LNCaP clone FGC (cell line): ENCODE measurements around the gene SSBP4.
"Not testable (repeated sequence)": the region's sequence is repeated elsewhere in the genome, so short reads cannot be mapped to it uniquely, and the experiment has no call there.

Experiments used
- DNase-seq: peaks from one replicate; pipeline ENCODE4 v3.0.0-alpha.2; 2011; ENCODE audit warnings: low read depth
- H3K4me3 ChIP-seq: 2 replicates; pipeline ENCODE4 v1.5.1; 2011; ENCODE audit warnings: mild to moderate bottlenecking, low read depth, low read length, control low read depth
- TF ChIP-seq, protein P1 (sequence below): IDR thresholded peaks from 2 replicates; pipeline ENCODE4 v1.5.1; 2012; ENCODE audit warnings: mild to moderate bottlenecking; ENCODE audit not compliant: control insufficient read depth, insufficient read depth; ENCODE audit errors: extremely low read depth

The SSBP4 gene

DNA sequence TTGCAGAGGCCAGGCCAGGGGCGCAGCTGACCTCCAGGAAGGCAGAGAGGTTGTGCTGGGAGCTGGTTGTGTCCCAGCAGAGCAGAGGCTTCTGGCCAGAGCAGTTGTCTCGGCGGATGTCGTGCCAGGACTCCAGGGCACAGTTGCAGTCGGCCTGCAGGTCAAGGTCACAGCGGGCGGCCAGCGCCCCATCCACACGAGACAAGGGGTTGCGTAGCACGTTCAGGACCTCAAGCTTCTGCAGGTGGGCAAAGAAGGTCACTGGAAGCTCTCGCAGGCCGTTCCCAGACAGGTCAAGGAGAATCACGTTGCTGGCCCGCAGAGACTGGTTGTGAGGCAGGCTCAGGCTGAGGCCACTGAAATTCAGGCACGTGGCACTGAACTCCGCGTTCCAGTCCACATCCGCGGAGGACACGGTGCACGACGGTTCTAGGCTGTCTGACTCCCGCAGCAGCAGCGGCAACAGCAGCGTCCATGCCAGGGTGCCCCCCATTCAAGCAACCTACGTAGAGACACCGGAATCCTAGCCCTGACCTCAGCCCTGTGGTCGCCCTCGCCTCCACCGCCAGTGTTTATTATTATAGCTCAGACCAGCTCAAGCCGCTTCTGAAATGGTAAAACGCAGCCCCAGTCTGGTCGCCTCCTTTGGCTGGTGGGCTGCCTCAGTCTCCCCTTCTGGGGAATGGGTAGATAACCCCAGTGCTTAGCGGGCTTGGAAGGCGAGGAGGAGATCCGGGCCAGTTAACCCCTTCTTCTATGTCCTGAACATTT is 22.5 kb upstream of the SSBP4 start:
- TF ChIP-seq, protein P1, sequence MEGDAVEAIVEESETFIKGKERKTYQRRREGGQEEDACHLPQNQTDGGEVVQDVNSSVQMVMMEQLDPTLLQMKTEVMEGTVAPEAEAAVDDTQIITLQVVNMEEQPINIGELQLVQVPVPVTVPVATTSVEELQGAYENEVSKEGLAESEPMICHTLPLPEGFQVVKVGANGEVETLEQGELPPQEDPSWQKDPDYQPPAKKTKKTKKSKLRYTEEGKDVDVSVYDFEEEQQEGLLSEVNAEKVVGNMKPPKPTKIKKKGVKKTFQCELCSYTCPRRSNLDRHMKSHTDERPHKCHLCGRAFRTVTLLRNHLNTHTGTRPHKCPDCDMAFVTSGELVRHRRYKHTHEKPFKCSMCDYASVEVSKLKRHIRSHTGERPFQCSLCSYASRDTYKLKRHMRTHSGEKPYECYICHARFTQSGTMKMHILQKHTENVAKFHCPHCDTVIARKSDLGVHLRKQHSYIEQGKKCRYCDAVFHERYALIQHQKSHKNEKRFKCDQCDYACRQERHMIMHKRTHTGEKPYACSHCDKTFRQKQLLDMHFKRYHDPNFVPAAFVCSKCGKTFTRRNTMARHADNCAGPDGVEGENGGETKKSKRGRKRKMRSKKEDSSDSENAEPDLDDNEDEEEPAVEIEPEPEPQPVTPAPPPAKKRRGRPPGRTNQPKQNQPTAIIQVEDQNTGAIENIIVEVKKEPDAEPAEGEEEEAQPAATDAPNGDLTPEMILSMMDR = no peak
- DNase-seq = no peak
- no peak overlapping the region for H3K4me3 ChIP-seq

DNA sequence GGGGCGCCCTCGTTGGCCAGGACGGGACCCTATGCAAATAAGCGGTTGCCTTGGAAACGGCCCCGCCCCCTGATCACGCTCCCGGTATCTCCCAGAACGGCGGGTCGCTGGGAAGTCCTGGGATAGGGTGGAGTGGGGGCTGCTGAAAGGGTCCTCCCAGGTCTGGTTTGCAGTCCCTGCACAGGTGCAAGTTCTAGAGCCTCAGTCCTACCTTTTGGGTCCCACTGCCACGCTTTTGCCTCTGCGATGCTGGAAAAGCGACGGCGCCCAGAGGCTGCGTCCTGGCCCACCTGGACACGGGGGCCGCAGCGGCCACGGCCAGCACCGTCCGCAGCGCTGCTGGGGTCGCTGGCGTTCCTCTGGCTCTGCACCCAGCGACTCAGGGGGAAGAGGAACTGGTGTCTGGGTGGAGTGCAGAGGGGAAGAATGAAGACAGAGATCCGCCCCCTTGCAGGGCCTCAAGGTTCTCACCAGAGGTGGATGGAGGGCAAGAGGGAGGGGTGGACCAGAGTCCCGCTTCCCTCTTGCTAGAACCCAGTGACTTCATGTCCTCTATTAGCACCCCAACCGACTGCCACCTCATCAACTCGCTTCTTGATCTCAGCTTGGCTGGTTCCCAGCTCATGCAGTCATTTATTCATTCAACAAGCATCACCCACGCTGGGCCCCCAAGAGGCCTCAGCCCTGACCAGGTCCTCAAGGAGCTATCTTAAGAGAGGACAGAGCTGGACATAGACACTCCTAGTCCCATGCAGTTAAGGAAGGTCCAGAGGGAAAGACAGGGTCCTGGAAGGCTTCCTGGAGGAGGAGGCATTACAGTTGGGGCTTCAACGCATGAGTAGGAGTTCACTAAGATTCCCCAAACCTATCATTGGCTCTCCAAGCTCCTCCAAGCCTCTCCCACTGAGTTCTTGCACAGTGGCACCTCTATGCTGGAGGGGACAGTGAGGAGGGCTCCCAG is 21.7 kb upstream of the SSBP4 start, which contains the start of gene LRRC25:
TSS of gene LRRC25 (minus strand) at position 381 of the 961 bp plus-strand sequence. CDS start 659 bp downstream, outside the sequence.
- no peak within 1 kb of the TSS for H3K4me3 ChIP-seq
- TF ChIP-seq, protein P1 = no peak
- DNase-seq = no peak

DNA sequence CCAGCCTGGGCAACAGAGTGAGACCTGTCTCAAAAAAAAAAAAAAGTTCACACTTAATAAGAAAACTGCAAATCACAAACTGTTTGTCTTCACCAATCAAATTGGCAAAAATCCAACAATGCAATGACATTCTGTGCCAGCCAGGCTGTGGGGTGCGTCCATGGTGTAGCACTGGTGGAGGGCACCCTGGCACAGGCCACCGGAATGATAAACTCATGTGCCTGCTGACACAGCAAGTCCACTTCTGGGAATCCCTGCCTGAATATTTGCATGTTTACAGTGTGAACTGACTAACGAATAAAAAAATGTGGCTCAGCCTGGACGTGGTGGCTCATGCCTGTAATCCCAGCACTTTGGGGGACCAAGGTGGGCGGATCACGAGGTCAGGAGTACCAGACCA is 20.2 kb upstream of the SSBP4 start:
- no peak for DNase-seq
- no peak overlapping the region for H3K4me3 ChIP-seq
- TF ChIP-seq, protein P1 = no peak

DNA sequence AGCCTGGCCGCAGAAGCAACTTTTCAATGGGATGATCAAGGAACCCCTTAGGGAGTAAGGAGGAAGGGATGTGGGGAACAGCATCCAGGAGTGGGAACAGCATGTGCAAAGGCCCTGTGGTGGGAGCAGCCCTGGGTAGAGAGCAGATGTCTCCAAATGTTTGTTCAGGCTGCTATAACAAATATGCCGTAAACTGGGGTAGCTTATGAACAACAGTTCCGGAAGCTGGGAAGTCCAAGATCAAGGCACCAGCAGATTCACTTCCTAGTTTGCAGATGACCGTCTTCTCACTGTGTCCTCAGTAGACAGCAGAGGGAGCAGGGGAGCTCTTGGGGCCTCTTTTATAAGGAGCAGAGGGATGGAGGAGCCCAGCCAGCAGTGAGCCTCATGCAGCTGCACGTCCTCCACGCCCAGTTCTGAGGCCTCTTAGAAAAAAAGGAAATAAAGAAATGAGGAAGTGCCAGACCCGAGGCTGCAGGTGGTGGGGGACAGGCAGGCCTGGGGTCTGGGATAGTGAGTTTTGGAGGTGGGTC is 17.6 kb upstream of the SSBP4 start:
- no peak overlapping the region for H3K4me3 ChIP-seq
- DNase-seq = no peak
- TF ChIP-seq, protein P1 = peak; percentile 17; the same call in 1 of the 2 replicates

DNA sequence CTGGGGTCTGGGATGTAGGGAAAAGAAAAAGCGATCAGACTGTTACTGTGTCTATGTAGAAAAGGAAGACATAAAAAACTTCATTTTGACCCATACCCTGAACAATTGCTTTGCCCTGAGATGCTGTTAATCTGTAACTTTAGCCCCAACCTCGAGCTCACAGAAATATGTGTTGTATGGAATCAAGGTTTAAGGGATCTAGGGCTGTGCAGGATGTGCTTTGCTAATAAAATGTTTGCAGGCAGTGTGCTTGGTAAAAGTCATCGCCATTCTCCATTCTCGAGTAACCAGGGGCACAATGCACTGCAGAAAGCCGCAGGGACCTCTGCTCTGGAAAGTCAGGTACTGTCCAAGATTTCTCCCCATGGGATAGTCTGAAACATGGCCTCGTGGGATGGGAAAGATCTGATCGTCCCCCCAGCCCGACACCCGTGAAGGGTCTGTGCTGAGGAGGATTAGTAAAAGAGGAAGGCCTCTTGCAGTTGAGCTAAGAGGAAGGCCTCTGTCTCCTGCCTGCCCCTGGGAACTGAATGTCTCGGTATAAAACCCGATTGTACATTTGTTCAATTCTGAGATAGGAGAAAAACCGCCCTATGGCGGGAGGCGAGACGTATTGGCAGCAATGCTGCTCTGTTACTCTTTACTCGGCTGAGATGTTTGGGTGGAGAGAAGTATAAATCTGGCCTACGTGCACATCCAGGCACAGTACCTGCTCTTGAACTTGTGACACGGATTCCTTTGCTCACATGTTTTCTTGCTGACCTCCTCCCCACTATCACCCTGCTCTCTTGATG is 16.5 kb upstream of the SSBP4 start:
- not testable (repeated sequence) for DNase-seq

DNA sequence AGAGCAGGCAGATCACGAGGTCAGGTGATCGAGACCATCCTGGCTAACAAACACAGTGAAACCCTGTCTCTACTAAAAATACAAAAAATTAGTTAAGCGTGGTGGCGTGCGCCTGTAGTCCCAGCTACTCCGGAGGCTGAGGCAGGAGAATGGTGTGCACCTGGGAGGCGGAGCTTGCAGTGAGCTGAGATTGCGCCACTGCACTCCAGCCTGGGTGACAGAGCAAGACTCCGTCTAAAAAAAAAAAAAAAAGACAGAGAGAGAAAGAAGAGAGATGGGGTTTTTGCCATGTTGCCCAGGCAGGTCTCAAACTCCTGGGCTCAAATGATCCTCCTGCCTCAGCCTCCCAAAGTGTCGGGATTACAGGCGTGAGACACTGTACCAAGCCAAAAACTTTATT is 13.4 kb upstream of the SSBP4 start:
- not testable (repeated sequence) for DNase-seq, H3K4me3 ChIP-seq

More for the DNA sequence above, 16.5 kb upstream of the SSBP4 start:
- not testable (repeated sequence) for H3K4me3 ChIP-seq

DNA sequence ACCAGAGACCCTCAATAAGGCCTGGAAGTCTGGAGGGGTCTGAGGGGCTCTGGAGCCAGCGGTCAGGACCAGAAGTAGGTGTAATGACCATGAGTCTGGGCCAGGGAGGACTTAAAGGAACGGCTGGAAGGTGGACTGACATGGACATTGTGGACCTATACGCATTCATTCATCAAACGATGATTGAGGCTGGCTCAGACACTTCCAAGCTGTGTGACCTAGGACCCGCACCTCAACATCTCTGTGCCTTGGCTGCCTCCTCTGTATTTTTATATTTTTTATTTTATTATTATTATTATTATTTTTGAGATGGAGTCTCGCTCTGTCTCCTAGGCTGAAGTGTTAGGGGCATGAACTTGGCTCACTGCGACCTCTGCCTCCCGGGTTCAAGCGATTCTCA is 12.4 kb upstream of the SSBP4 start:
- H3K4me3 ChIP-seq = no peak overlapping the region
- TF ChIP-seq, protein P1 = no peak
- DNase-seq = no peak
